ENCODE measurements around the gene SLC22A31.
A peak's percentile ranks its signal among the peaks of the same experiment; 100 is the strongest.

SLC22A31 gene

GRCh38 chr16:89197033-89197632 lies 3.2 kb downstream of the SLC22A31 start:
- TF ChIP-seq CTCF (conservative IDR thresholded peaks at IDR 0.05; ENCODE audit: low read depth, low read length) = no peak
- DNase-seq (ENCODE audit: low read depth) = no peak
- no peak overlapping the region for H3K4me3 ChIP-seq (ENCODE audit: low read depth, low read length)

- no peak for TF ChIP-seq CTCF (conservative IDR thresholded peaks at IDR 0.05; ENCODE audit: low read depth, low read length)
- no peak for DNase-seq (ENCODE audit: low read depth)
- H3K4me3 ChIP-seq (ENCODE audit: low read depth, low read length) = no peak overlapping the region
Observed at GRCh38 chr16:89195521-89196171, 4.7 kb downstream of the SLC22A31 start.

GRCh38 chr16:89194340-89195311 lies 5.7 kb downstream of the SLC22A31 start:
- TF ChIP-seq CTCF (conservative IDR thresholded peaks at IDR 0.05; ENCODE audit: low read depth, low read length) = no peak
- DNase-seq (ENCODE audit: low read depth) = no peak
- H3K4me3 ChIP-seq (ENCODE audit: low read depth, low read length) = no peak overlapping the region

- no peak for DNase-seq (ENCODE audit: low read depth)
- TF ChIP-seq CTCF (conservative IDR thresholded peaks at IDR 0.05; ENCODE audit: low read depth, low read length) = no peak
- H3K4me3 ChIP-seq (ENCODE audit: low read depth, low read length) = no peak overlapping the region
Observed at GRCh38 chr16:89193576-89194293, 6.6 kb downstream of the SLC22A31 start.

GRCh38 chr16:89192956-89193575 lies 7.3 kb downstream of the SLC22A31 start:
- no peak overlapping the region for H3K4me3 ChIP-seq (ENCODE audit: low read depth, low read length)
- TF ChIP-seq CTCF (conservative IDR thresholded peaks at IDR 0.05; ENCODE audit: low read depth, low read length) = no peak
- no peak for DNase-seq (ENCODE audit: low read depth)

GRCh38 chr16:89192186-89192955 lies 8.0 kb downstream of the SLC22A31 start:
- peak overlapping the region; percentile 60 for H3K4me3 ChIP-seq (ENCODE audit: low read depth, low read length)
- peak; percentile 97 for DNase-seq (ENCODE audit: low read depth)
